Measurements from ENCODE around the gene ETS1. TPM values are rescaled to one million over a fixed set of nuclear protein-coding genes. Genes with fewer than 3 reads are reported as not detected.

Gene ETS1
- total and polyA plus RNA-seq, 10 donors: 58.1 to 455 (median 352) TPM

DNA sequence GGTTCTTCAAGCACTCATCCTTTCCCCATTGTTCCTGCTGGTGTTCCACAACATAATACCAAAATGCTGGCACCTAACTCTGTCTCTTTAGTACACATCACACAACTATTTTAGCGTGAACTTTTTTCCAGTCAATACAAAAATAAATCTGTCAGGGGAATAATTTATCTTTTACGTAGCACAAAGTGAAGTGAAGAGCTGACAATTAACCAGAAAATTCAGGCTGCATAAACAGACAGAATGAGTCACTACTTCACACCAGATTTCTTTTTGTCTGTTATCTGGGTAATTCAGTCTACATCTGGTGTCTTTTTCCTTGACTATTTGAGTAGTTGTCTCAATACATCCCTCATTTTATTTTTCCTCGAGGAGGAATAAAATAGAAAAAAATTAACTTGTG is 7.9 kb upstream of the ETS1 start:
- DNase-seq: no peak
- intact Hi-C loops (cut with DNase I; ENCODE audit: low total_unique reads): no loop called here
- Histone ChIP-seq H3K4me3 (no peak overlapping the region), H3K27me3 (replicated peaks in 1 of 7) (no peaks in the 10 kb centered on the region), H3K4me1 (peaks cover 0 to 41% (median 12%) of the 10 kb centered on the region in 6 donors), H3K9me3 (no peaks in the 10 kb centered on the region), H3K36me3 (no peaks in the 10 kb centered on the region), H3K27ac (no peak overlapping the region)
- 61 to 67% (median 65%) methylated on average over 3 of the region's 3 CpGs for WGBS, 5 donors
- TF ChIP-seq POLR2A (IDR thresholded peaks at IDR 0.05) (no peak), CTCF (IDR thresholded peaks at IDR 0.05 in 8 of 11, conservative IDR thresholded peaks at IDR 0.05 in 3 of 11) (no peak), POLR2AphosphoS5 (IDR thresholded peaks at IDR 0.05) (no peak)

DNA sequence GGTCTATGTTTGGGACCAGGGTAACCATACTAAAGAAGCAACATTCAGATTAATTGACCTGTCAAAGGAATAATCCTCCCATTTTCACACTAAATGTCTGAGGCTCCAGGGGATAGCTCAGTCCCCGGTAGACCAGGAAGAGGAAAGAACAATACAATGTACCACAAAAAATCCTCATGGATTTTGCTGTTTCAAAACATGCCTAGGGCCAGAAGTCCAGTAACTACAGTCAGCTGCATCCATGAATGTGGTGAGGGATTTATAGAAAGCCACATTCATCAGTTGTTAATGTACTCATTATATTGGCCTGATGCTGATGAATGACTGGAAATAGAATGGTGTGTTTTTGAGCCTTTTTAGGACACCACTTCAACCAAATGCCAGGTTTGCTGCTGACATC is 6.9 kb upstream of the ETS1 start:
- TF ChIP-seq POLR2A (IDR thresholded peaks at IDR 0.05): no peak
- TF ChIP-seq CTCF (IDR thresholded peaks at IDR 0.05 in 8 of 11, conservative IDR thresholded peaks at IDR 0.05 in 3 of 11): no peak
- no peak for TF ChIP-seq POLR2AphosphoS5 (IDR thresholded peaks at IDR 0.05)
- H3K4me1 ChIP-seq: peaks cover 0 to 35% (median 12%) of the 10 kb centered on the region in 6 donors
- no peaks in the 10 kb centered on the region for H3K9me3 ChIP-seq
- DNase-seq: no peak
- H3K27ac ChIP-seq: no peak overlapping the region
- no peaks in the 10 kb centered on the region for H3K36me3 ChIP-seq
- 65 to 91% (median 73%) methylated on average over 1 of the region's 1 CpG for WGBS, 5 donors
- no peaks in the 10 kb centered on the region for H3K27me3 ChIP-seq (replicated peaks in 1 of 7)
- no peak overlapping the region for H3K4me3 ChIP-seq
- intact Hi-C loops (cut with DNase I; ENCODE audit: low total_unique reads): no loop called here

DNA sequence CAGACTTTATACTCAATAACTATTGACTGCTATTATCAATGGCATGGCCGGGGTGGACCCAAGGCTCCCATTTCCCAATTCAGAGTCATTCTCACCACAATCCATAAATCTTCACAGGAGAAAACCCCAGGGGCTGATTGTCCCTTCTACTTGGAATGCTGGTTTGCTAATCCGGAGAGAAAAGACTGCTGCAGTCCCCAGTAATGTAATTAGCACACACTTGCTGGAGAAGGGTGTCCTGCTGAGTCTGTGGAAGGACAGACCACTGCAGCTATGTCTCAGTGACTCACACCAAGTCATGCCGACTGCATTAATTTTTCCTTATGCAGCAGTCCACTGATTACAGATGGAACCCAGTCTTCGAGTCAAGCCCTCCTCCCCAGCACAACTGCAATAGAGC is 5.9 kb upstream of the ETS1 start:
- Histone ChIP-seq H3K9me3 (no peaks in the 10 kb centered on the region), H3K4me1 (peaks cover 0 to 28% (median 11%) of the 10 kb centered on the region in 6 donors), H3K36me3 (no peaks in the 10 kb centered on the region), H3K27ac (no peak overlapping the region), H3K4me3 (no peak overlapping the region), H3K27me3 (replicated peaks in 1 of 7) (no peaks in the 10 kb centered on the region)
- TF ChIP-seq POLR2AphosphoS5 (IDR thresholded peaks at IDR 0.05): no peak
- no peak for TF ChIP-seq POLR2A (IDR thresholded peaks at IDR 0.05)
- TF ChIP-seq CTCF (IDR thresholded peaks at IDR 0.05 in 8 of 11, conservative IDR thresholded peaks at IDR 0.05 in 3 of 11): no peak
- WGBS, 5 donors: 86 to 94% (median 92%) methylated on average over 4 of the region's 4 CpGs
- no peak for DNase-seq
- intact Hi-C loops (cut with DNase I; ENCODE audit: low total_unique reads): no loop called here

GRCh38 chr11:128592454-128592853 is 5.1 kb upstream of the ETS1 start:
- H3K27ac ChIP-seq: peak overlapping the region in 2 of 8 donors; percentile 19 to 22
- no peaks in the 10 kb centered on the region for H3K27me3 ChIP-seq (replicated peaks in 1 of 7)
- no peak for DNase-seq
- no peak overlapping the region for H3K4me3 ChIP-seq
- peaks cover 0 to 28% (median 12%) of the 10 kb centered on the region in 6 donors for H3K4me1 ChIP-seq
- no peaks in the 10 kb centered on the region for H3K36me3 ChIP-seq
- H3K9me3 ChIP-seq: no peaks in the 10 kb centered on the region
- intact Hi-C loops (cut with DNase I; ENCODE audit: low total_unique reads): no loop called here
- 69 to 84% (median 79%) methylated on average over 7 of the region's 7 CpGs for WGBS, 5 donors
- TF ChIP-seq POLR2A (IDR thresholded peaks at IDR 0.05): no peak
- no peak for TF ChIP-seq CTCF (IDR thresholded peaks at IDR 0.05 in 8 of 11, conservative IDR thresholded peaks at IDR 0.05 in 3 of 11)
- peak in 1 of 3 donors; percentile 43 for TF ChIP-seq POLR2AphosphoS5 (IDR thresholded peaks at IDR 0.05)
